Osteocyte (in vitro differentiated cells): Measurements from ENCODE around the gene EHMT2. TPM values are rescaled to one million over a fixed set of nuclear protein-coding genes. Genes with fewer than 3 reads are reported as not detected.
A peak's percentile ranks its signal among the peaks of the same experiment; 100 is the strongest.

Experiments used
- DNase-seq: peaks from one replicate; pipeline ENCODE4 v3.0.0; 2021; ENCODE audit warnings: mixed read lengths; ENCODE audit not compliant: unreplicated experiment; ENCODE audit errors: extremely low spot score
- H3K27ac Mint-ChIP-seq: one replicate; pipeline ENCODE4 v1.8.0; 2021; ENCODE audit warnings: mild to moderate bottlenecking, mixed read lengths; ENCODE audit not compliant: unreplicated experiment
- H3K27me3 Mint-ChIP-seq: one replicate; pipeline ENCODE4 v1.8.0; 2021; ENCODE audit warnings: mixed read lengths; ENCODE audit not compliant: unreplicated experiment
- H3K36me3 Mint-ChIP-seq: one replicate; pipeline ENCODE4 v1.8.0; 2021; ENCODE audit warnings: mixed read lengths; ENCODE audit not compliant: unreplicated experiment
- H3K4me1 Mint-ChIP-seq: one replicate; pipeline ENCODE4 v1.8.0; 2021; ENCODE audit warnings: mixed read lengths; ENCODE audit not compliant: unreplicated experiment
- H3K4me3 Mint-ChIP-seq: one replicate; pipeline ENCODE4 v1.8.0; 2021; ENCODE audit warnings: mild to moderate bottlenecking, moderate library complexity, mixed read lengths; ENCODE audit not compliant: unreplicated experiment
- H3K9me3 Mint-ChIP-seq: one replicate; pipeline ENCODE4 v1.8.0; 2021; ENCODE audit warnings: mixed read lengths; ENCODE audit not compliant: unreplicated experiment
- long read RNA-seq: library from polyadenylated mRNA; unstranded; transcript quantifications from one replicate; pipeline ENCODE4 v2.0.0, GENCODE V29; 2021
- total RNA-seq: library from RNA; stranded (reverse); gene quantifications from 2 replicates; pipeline ENCODE4 v1.2.1, GENCODE V29; 2021
- TF ChIP-seq, protein P1 (sequence below): fragments of 200-600 bp; sonication (generic); IDR thresholded peaks from 2 replicates; pipeline ENCODE4 v1.5.0; 2021; ENCODE audit warnings: antibody characterized with exemption, mild to moderate bottlenecking, moderate library complexity

EHMT2 gene
- total RNA-seq, result 62.4 and 66.7 TPM in 2 replicates
- long read RNA-seq, partial matches to known transcripts, result 3 of 4 reads
- long read RNA-seq, other reads (novel, unspliced or antisense), result 0 of 4 reads

DNA sequence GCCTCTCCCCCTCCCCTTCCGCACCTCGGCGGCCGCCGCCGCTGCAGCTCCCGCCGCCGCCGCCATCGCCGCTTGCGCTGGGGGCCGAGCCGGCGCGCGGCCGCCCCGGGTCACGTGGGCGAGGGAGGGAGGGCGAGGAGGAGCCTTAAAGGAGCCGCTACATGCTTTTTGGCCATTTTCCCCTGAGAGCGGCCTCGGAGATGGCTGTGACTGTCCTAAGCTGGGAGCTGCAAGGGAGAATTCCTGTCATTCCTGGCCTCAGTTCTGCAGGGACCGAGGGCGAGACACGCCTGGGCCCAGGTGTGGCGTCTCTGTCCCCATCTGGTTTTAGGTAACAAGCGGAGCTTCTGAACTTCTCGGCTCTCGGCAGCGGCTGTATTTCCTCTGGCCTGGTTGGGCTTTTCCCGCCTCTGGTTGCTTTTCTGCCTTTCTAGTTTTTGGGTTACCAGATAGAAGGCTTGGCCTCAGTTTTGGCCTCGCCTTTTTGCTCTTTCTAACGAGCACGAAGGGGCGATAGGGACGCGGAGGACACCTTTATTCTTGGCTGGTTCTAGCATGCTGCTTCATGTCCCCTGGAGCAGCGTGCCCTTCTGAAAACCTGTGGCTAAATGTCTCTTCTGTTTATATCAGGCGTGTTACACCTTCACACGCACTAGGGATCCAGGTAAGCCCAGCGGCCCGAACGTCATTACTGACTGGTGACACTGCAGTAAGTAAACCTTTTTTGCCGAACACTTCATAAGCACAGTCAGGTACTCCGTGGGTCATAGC lies at the start of gene EHMT2:
EHMT2 (minus strand) TSS at position 87 of the 771 bp plus-strand sequence; CDS start at position 66, 21 bp downstream.
- peak; percentile 91 for DNase-seq
- Mint-ChIP-seq H3K9me3 (no peaks in the 10 kb centered on the region), H3K4me3 (peak within 1 kb of the TSS; percentile 95), H3K4me1 (peaks cover 23% of the 10 kb centered on the region), H3K27me3 (no peaks in the 10 kb centered on the region), H3K36me3 (peaks cover 3% of the 10 kb centered on the region), H3K27ac (peak within 1 kb of the TSS; percentile 80)
- TF ChIP-seq, protein P1, sequence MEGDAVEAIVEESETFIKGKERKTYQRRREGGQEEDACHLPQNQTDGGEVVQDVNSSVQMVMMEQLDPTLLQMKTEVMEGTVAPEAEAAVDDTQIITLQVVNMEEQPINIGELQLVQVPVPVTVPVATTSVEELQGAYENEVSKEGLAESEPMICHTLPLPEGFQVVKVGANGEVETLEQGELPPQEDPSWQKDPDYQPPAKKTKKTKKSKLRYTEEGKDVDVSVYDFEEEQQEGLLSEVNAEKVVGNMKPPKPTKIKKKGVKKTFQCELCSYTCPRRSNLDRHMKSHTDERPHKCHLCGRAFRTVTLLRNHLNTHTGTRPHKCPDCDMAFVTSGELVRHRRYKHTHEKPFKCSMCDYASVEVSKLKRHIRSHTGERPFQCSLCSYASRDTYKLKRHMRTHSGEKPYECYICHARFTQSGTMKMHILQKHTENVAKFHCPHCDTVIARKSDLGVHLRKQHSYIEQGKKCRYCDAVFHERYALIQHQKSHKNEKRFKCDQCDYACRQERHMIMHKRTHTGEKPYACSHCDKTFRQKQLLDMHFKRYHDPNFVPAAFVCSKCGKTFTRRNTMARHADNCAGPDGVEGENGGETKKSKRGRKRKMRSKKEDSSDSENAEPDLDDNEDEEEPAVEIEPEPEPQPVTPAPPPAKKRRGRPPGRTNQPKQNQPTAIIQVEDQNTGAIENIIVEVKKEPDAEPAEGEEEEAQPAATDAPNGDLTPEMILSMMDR, result no peak

DNA sequence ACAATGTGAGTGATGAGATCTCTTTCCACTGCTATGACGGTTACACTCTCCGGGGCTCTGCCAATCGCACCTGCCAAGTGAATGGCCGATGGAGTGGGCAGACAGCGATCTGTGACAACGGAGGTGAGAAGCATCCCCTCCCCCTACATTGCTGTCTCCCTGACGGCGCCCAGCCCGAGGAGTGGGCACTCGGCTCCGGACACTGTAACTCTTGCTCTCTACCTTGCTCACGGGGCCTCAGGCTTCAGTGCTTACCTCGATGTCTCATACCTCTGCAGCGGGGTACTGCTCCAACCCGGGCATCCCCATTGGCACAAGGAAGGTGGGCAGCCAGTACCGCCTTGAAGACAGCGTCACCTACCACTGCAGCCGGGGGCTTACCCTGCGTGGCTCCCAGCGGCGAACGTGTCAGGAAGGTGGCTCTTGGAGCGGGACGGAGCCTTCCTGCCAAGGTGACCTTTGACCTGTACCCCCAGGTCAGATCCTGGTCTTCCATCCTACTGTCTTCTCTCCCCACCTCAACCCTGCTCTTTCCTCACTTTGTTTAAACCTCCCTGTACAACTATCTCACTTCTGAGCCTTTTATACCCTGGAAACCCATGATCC lies 49.7 kb upstream of the EHMT2 start:
- peaks cover 17% of the 10 kb centered on the region for H3K4me1 Mint-ChIP-seq
- peaks cover 5% of the 10 kb centered on the region for H3K36me3 Mint-ChIP-seq
- no peaks in the 10 kb centered on the region for H3K9me3 Mint-ChIP-seq
- no peak for DNase-seq
- peaks cover 5% of the 10 kb centered on the region for H3K27me3 Mint-ChIP-seq
- no peak overlapping the region for H3K27ac Mint-ChIP-seq
- H3K4me3 Mint-ChIP-seq, result no peak overlapping the region
- TF ChIP-seq, protein P1, result no peak

DNA sequence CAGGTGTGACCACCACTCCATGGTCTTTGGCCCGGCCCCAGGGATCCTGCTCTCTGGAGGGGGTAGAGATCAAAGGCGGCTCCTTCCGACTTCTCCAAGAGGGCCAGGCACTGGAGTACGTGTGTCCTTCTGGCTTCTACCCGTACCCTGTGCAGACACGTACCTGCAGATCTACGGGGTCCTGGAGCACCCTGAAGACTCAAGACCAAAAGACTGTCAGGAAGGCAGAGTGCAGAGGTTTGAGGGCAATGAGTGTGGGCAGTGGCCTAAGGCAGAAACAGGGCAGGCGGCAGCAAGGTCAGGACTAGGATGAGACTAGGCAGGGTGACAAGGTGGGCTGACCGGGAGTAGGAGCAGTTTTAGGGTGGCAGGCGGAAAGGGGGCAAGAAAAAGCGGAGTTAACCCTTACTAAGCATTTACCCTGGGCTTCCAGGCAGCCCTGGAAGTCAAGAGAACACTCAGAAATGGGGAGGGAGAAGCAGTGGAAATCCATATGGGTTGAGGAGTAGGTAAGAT lies 48.9 kb upstream of the EHMT2 start:
- Mint-ChIP-seq H3K9me3 (no peaks in the 10 kb centered on the region), H3K27me3 (peaks cover 5% of the 10 kb centered on the region), H3K4me1 (peaks cover 17% of the 10 kb centered on the region), H3K27ac (peak overlapping the region; percentile 31), H3K36me3 (peaks cover 5% of the 10 kb centered on the region), H3K4me3 (no peak overlapping the region)
- TF ChIP-seq, protein P1, result no peak
- no peak for DNase-seq

DNA sequence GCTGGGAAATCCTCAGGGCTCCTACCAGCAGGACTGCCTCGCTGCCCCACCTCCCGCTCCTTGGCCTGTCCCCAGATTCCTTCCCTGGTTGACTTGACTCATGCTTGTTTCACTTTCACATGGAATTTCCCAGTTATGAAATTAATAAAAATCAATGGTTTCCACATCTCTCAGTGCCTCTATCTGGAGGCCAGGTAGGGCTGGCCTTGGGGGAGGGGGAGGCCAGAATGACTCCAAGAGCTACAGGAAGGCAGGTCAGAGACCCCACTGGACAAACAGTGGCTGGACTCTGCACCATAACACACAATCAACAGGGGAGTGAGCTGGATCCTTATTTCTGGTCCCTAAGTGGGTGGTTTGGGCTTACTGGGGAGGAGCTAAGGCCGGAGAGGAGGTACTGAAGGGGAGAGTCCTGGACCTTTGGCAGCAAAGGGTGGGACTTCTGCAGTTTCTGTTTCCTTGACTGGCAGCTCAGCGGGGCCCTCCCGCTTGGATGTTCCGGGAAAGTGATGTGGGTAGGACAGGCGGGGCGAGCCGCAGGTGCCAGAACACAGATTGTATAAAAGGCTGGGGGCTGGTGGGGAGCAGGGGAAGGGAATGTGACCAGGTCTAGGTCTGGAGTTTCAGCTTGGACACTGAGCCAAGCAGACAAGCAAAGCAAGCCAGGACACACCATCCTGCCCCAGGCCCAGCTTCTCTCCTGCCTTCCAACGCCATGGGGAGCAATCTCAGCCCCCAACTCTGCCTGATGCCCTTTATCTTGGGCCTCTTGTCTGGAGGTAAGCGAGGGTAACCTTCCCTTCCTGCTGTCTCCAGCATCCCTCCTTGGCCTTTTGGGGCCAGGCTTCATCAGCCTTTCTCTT lies 48.2 kb upstream of the EHMT2 start, which contains the start of gene CFB:
CFB (plus strand) TSS at position 589 of the 863 bp plus-strand sequence; CDS start at position 716, 127 bp downstream.
- peaks cover 5% of the 10 kb centered on the region for H3K27me3 Mint-ChIP-seq
- peaks cover 2% of the 10 kb centered on the region for H3K36me3 Mint-ChIP-seq
- H3K27ac Mint-ChIP-seq, result peak within 1 kb of the TSS; percentile 90
- no peaks in the 10 kb centered on the region for H3K9me3 Mint-ChIP-seq
- peaks cover 22% of the 10 kb centered on the region for H3K4me1 Mint-ChIP-seq
- H3K4me3 Mint-ChIP-seq, result peak within 1 kb of the TSS; percentile 27
- no peak for DNase-seq
- TF ChIP-seq, protein P1, result no peak
